ENCODE data around the gene S100A2.

The S100A2 gene

DNA sequence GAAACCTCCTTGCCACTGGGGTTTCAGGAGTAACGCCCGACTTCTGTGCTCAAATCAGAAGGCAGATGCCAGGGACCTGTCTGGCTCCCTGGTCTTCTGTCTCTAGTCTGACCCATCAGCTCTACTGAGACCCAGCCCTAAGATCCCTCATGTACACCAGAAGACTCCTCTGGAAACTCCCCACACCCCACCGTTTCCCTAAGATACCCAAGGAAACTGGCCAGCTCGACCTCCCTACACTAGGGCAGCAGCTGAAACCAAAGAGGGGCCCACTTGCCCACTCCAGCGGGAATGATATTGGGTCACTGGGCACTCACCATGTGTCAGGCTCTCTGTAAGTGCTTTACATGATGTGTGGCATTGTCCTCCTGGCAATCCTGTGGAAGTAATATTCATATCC lies 47.8 kb upstream of the S100A2 start:
- peak overlapping the region; percentile 83 for H3K27ac ChIP-seq
- H3K4me3 ChIP-seq (ENCODE audit: low read depth, low read length): peak overlapping the region; percentile 79
- TF ChIP-seq, protein P1, sequence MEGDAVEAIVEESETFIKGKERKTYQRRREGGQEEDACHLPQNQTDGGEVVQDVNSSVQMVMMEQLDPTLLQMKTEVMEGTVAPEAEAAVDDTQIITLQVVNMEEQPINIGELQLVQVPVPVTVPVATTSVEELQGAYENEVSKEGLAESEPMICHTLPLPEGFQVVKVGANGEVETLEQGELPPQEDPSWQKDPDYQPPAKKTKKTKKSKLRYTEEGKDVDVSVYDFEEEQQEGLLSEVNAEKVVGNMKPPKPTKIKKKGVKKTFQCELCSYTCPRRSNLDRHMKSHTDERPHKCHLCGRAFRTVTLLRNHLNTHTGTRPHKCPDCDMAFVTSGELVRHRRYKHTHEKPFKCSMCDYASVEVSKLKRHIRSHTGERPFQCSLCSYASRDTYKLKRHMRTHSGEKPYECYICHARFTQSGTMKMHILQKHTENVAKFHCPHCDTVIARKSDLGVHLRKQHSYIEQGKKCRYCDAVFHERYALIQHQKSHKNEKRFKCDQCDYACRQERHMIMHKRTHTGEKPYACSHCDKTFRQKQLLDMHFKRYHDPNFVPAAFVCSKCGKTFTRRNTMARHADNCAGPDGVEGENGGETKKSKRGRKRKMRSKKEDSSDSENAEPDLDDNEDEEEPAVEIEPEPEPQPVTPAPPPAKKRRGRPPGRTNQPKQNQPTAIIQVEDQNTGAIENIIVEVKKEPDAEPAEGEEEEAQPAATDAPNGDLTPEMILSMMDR (IDR thresholded peaks at IDR 0.05): no peak
- peak overlapping the region; percentile 22 for H3K4me2 ChIP-seq (ENCODE audit: low read length)
- no peaks in the 10 kb centered on the region for H3K36me3 ChIP-seq (ENCODE audit: control insufficient read depth, insufficient read depth, low read length)
- H3K79me2 ChIP-seq: no peaks in the 10 kb centered on the region
- no peaks in the 10 kb centered on the region for H3K9me3 ChIP-seq (ENCODE audit: control insufficient read depth, low read length)
- H3K27me3 ChIP-seq (ENCODE audit: control insufficient read depth, insufficient read depth, low read length): no peaks in the 10 kb centered on the region
- H3K4me1 ChIP-seq: peaks cover 32% of the 10 kb centered on the region
- peak overlapping the region; percentile 53 for H2AFZ ChIP-seq
- no peak overlapping the region for H3K9ac ChIP-seq

DNA sequence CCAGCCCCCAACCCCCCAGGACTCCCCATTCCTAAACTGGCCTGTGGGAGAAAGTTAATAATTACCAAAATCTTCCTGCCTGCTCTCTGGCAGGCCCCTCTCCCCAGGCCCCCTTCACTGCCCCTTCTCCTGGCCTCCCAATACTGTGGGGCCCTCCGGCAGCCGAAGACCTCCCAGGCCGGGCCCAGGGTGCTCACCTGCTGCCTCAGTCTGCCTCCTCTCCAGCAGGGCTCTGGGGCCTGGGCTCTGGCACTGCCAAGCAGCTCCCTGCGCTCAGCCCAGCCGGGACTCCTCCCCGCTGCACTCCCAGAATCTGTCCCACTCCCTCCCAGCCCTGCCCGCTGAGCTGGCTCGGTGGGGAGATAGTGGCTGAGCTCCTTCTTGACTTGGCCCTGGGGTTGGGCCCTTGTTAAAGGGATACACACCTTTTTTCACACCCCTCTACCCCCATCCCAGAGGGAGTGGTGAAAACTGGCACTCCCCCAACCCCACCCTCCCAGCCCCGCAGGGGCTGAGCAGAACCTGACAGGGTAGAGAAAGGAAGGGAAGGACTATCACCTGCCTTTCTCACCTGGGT lies 47.2 kb upstream of the S100A2 start, which contains the start of gene S100A16:
TSS of gene S100A16 (minus strand) at position 383 of the 577 bp plus-strand sequence. CDS start 4,986 bp downstream, outside the sequence.
- TF ChIP-seq, protein P1 (IDR thresholded peaks at IDR 0.05): no peak
- H3K27me3 ChIP-seq (ENCODE audit: control insufficient read depth, insufficient read depth, low read length): no peaks in the 10 kb centered on the region
- H3K27ac ChIP-seq: peak within 1 kb of the TSS; percentile 83
- H3K4me2 ChIP-seq (ENCODE audit: low read length): peak within 1 kb of the TSS; percentile 92
- no peaks in the 10 kb centered on the region for H3K9me3 ChIP-seq (ENCODE audit: control insufficient read depth, low read length)
- H3K79me2 ChIP-seq: no peaks in the 10 kb centered on the region
- H2AFZ ChIP-seq: peak within 1 kb of the TSS; percentile 56
- peak within 1 kb of the TSS; percentile 80 for H3K9ac ChIP-seq
- peaks cover 35% of the 10 kb centered on the region for H3K4me1 ChIP-seq
- no peaks in the 10 kb centered on the region for H3K36me3 ChIP-seq (ENCODE audit: control insufficient read depth, insufficient read depth, low read length)
- peak within 1 kb of the TSS; percentile 79 for H3K4me3 ChIP-seq (ENCODE audit: low read depth, low read length)

DNA sequence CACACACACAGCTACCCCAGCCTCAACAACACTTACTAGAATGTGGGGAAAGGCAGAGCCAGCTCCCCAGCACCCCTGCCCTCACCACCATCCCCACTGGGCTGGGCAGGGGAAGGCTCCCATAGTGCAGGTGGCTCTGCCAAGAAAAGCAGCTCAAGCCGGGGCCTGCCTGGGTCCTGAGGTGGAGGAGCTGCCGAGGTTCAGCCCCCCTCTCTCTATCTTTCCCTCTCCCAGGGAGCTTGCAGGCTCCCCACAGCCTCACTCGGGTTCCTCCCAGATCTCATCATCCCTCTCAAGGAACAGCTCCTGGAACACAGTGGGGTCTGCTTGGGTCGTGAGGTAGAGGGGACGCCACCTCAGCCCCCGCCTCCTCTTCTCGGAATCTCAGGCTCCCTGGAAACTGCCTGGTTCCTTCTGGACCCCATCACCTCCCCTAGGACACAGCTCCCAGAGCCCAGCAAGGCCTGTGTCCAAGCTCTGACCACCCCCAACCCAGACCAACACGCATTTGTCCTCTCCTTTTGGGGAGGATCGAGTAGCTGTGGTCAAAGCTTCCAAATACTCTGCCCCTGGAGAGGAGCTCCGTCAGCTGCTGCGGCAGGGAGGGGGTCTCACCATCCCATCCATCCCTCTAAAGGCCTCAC lies 46.6 kb upstream of the S100A2 start:
- H3K4me2 ChIP-seq (ENCODE audit: low read length): peak overlapping the region; percentile 92
- H3K36me3 ChIP-seq (ENCODE audit: control insufficient read depth, insufficient read depth, low read length): no peaks in the 10 kb centered on the region
- TF ChIP-seq, protein P1 (IDR thresholded peaks at IDR 0.05): no peak
- H3K27me3 ChIP-seq (ENCODE audit: control insufficient read depth, insufficient read depth, low read length): no peaks in the 10 kb centered on the region
- H3K9ac ChIP-seq: peak overlapping the region; percentile 80
- peaks cover 3% of the 10 kb centered on the region for H3K79me2 ChIP-seq
- peak overlapping the region; percentile 56 for H2AFZ ChIP-seq
- H3K4me1 ChIP-seq: peaks cover 33% of the 10 kb centered on the region
- no peaks in the 10 kb centered on the region for H3K9me3 ChIP-seq (ENCODE audit: control insufficient read depth, low read length)
- H3K27ac ChIP-seq: peak overlapping the region; percentile 83
- peak overlapping the region; percentile 79 for H3K4me3 ChIP-seq (ENCODE audit: low read depth, low read length)

DNA sequence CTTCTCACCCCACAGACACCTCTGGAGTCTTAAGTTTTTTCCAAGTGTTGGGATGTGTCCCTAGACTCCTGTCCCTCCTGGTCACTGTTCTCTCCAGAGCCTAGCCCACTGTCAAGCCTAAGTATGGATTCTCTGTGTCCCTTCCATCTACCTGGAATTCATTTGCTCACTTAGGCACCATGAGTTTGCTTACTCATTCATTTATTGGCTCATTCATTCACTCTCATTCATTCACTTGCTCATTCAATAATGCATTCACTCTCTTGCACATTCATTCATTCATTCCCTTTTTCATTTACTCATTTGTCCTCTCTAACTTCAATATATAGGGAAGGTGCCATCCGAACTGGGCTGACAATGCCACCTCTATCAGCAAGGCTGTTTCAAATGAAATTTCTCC lies 45.7 kb upstream of the S100A2 start:
- TF ChIP-seq, protein P1 (IDR thresholded peaks at IDR 0.05): no peak
- Histone ChIP-seq H3K4me2 (ENCODE audit: low read length) (peak overlapping the region; percentile 92), H3K9me3 (ENCODE audit: control insufficient read depth, low read length) (no peaks in the 10 kb centered on the region), H3K27me3 (ENCODE audit: control insufficient read depth, insufficient read depth, low read length) (no peaks in the 10 kb centered on the region), H3K79me2 (peaks cover 5% of the 10 kb centered on the region), H2AFZ (no peak overlapping the region), H3K36me3 (ENCODE audit: control insufficient read depth, insufficient read depth, low read length) (no peaks in the 10 kb centered on the region), H3K4me3 (ENCODE audit: low read depth, low read length) (peak overlapping the region; percentile 79), H3K4me1 (peaks cover 25% of the 10 kb centered on the region), H3K9ac (no peak overlapping the region), H3K27ac (peak overlapping the region; percentile 83)
